HuH-7 (cell line): Measurements from ENCODE around the gene LIN9.
"Not testable (repeated sequence)": the region's sequence is repeated elsewhere in the genome, so short reads cannot be mapped to it uniquely, and the experiment has no call there.

Experiments
- DNase-seq: peaks from one replicate; pipeline ENCODE4 v3.0.0; 2011; ENCODE audit warnings: low spot score

Gene LIN9

DNA sequence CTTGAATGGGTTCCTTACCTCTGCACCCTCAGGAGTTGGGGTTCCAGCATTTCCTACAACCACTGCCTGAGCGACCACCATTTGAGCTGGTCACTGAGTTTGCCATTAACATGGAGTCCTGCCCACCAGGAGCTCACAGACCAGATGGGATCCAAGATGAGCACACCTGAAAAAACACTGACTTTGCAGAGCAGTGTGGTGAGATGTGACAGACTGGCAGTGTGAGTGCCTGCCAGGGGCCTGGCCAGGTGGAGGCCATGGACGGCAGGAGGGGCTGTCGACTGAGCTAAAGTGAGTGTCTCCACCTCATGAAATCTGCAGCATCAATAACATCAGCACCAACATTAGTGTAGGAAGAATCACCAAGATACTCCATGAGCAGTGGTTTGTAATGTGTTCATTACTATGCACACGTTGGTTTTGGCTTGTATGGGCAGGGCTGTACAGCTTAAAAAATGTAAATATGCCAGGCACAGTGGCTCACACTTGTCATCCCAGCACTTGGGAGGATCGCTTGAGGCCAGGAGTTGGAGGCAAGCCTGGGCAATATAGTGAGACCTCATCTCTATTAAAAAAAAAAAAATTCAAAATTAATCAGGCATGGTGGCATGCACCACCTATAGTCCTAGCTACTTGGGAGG, 97.7 kb downstream of the LIN9 start:
- no peak for DNase-seq

DNA sequence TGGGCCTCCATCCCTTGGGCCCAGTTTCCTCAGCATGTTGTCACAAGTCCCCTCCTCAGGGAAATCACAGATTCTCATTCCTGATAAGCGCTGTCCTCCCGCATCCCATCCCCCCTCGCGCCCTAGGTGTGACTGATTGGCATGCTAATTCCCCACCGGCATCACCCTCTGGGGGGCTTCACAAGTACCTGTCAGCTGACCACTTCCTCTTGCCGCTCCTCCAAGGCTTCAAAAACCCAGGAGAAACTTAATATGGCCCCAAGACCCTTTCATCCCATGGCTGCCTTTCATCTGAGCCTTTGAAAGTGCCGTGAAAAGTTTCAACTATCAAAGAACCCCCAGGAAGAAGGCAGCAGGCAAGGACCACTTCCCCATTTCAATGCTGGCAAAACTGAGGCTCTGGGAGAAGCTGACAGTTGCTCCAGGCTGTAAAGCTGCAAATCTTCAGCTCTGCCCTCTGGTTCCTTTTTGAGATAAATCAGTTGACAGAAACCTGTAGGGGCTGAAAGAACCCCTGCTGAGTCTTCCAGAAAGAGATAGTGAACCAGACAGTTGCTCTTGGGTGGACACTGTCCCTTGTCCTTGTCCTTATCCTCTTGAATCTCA, 98.3 kb downstream of the LIN9 start:
- no peak for DNase-seq

DNA sequence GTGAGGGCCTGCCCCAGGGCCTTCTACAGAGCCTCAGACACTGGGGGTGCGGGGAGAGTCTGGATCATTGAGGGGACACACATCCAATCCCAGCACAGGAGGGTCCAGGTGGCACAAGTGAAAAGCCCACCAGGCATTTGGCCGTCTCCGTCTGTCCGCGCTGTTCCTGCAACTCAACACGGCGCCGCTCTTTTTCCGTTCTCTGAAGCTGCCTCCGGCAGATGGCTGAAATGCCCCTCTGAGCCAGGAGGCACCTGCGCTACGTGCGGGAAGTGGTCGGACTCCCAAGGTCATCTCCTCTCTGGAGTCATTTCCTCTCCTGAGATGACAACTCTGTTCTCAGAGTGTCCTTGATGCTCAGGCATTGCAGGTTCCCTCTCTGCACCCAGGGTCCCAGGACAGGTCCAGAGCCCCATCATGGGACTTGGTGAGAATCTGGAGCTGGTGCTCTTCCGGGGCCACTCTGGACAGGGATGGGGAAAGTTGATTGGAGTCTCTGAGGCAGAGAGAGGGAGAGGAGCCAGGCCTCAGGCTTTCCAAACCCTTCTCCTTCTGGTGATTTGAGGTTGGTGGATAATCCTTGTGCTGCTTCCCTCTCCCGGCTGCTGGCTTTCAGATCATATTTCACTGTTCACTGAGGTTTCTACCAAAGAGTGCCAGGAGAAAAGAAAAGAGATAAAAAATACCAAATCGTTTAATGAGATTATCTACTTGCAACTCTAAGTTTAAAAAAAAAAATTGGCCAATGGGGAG, 99.5 kb downstream of the LIN9 start:
- DNase-seq = no peak

- DNase-seq = no peak
These were observed 101.9 kb downstream of the LIN9 start for GRCh38 chr1:226207048-226207447.

DNA sequence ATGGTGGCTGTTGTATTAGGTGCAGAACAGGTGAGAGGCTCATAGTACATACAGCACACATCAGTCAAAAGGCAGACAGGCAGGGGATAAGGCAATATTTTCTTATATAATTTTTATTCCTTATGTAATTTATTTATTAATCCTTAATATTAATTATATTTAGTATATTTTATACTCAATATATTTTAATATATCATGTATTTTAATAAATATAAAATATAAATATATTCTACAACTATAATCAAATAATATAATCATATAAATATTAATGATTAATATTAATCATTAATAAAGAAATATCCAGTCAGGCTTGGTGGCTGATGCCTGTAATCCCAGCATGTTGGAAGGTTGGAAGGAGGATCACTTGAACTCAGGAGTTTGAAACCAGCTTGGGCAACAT, 104.8 kb downstream of the LIN9 start:
- no peak for DNase-seq

- no peak for DNase-seq
These were observed 105.3 kb downstream of the LIN9 start for GRCh38 chr1:226203655-226204054.

DNA sequence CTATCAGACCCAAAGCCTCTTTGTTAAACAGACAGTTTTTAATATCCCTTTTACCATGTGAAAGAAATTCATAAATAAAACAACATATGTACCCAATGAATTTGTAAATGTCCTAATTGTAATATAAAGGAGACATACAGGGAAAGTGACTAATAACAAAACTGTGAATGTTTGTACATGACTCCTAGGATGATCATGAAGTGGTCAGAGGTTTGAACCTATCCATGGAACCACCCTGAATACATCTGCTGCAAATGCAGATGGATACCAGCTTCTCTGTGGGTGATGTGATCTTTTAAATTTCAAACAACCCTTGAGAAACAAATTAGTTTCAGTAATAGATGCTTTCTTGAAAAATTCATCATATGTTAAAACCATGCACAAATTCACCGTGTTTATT, 105.7 kb downstream of the LIN9 start:
- DNase-seq = no peak

- DNase-seq = not testable (repeated sequence)
These were observed 106.3 kb downstream of the LIN9 start for GRCh38 chr1:226202666-226203065.

DNA sequence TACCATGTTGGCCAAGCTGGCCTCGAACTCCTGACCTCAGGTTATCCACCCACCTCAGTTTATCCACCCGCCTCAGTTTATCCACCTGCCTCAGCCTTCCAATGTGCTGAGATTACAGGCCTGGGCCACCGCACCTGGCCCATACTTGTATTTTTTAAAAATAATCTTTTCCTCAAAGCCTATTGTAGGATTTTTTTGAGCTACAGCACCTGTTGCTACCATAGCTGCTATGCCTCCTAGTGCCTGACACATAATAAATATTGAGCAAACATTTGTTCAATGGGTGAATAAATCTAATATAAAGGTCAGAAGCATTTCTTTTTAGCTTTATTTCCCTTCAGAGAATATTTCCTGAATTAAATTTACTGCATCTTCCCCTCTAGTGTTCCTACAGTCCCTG, 106.7 kb downstream of the LIN9 start:
- DNase-seq = no peak

DNA sequence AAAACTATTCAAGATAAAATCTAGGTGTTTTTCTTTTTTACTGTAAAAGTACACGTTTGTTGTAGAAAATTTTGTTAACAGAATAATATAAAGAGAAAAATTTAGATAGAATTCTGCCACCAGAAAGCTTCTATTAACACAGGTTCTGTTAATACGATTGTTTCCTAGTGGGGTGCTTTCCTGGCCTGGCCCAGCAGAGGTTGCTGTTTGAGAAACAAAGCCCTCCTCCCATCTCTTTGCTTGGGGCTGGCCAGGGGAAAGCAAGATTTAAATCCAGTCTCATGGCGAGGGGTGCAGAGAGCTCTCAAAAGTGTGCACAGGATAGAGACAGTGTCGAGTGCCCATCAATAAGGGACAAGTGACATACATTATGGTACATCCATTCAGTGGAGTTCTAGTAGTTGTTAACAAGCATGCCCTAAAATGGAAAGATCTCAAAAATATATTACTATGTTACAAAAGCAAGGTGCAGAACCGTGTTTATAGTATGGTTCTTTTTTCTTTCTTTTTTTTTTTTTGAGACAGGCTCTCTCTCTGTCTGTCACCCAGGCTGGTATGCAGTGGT, 107.9 kb downstream of the LIN9 start:
- peak; percentile 62 for DNase-seq

DNA sequence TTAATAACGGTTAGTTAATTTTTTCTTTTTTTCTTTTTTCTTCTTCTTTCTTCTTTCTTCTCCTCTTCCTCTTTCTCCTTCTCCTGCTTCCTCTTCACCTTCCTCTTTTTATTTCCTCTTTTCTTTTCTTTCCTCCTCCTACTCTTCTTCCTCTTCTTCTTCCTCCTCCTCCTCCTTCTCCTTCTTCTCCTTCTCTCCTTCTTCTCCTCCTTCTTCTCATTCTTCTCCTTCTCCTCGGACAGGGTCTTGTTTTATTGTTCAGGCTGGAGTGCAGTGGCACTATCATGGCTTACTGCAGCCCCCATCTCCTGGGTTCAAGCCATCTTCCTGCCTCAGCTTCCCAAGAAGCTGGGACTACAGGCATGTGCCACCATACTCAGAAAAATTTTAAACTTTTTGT, 109.0 kb downstream of the LIN9 start:
- DNase-seq = no peak

DNA sequence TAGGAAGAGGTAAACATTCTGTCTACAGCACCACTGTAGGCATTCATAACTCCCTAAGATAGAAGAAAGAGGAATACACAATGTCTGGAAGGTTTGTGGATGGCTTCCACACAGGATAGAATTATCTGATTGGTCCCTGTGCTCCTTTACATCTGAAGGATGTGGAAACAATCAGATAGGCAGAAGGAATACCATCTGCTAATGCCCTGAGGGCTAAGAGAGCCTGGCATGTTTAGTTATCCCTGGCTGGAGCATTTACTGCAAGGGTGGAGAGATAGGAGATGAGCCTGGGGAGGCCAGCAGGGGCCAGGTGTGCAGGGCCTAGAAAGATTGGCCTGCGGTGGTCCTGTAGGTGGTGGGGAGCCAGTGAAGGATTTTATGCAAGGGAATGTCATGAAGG, 113.8 kb downstream of the LIN9 start:
- DNase-seq = no peak

GRCh38 chr1:226187380-226187779, 121.6 kb downstream of the LIN9 start:
- no peak for DNase-seq

DNA sequence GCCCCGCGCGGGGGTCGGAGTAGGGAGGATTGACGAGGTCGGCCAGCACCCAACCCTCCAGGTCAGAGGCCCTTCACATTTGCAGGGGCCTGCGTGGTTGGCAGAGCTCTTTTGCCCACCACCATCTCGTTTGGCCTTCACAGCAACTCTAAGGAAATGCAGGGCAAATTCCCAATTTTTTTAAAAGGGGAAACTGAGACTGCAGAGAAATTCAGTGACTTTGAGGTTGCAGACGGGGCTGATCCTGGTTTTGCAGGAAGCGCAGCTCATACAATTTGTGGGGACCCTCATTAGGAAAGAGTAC, 122.0 kb downstream of the LIN9 start:
- DNase-seq = no peak

GRCh38 chr1:226186124-226187018, 122.6 kb downstream of the LIN9 start, which contains the start of gene ACBD3:
TSS of gene ACBD3 (minus strand) at chr1:226186741. CDS start at chr1:226186675, 66 bp downstream.
- DNase-seq = peak; percentile 97

GRCh38 chr1:226185141-226186036, 123.6 kb downstream of the LIN9 start:
- DNase-seq = no peak

DNA sequence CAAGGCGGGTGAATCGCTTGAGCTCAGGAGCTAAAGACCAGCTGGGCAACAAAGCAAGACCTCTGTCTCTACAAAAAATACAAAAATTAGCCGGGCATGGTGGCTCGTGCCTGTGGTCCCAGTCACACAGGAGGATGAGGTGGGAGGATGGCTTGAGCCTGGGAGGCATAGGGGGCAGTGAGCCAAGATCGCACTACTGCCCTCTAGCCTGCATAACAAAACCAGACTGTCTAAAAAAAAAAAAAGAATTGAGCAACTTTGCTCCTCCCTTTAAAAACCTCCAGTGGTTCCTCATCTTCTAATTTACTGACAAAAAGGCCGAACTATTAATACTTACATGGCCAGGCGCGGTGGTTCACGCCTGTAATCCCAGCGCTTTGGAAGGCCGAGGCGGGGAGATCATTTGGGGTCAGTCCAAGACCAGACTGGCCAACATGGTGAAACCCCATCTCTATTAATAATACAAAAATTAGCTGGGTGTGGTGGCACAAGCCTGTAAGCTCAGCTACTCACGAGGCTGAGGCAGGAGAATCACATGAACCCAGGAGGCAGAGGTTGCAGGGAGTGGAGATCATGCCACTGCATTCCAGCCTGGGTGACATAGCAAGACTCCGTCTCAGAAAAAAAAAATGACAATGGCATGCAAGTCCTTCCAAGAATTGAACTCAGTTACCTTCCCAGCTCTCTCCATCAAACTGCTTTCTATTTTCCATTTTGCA, 126.8 kb downstream of the LIN9 start:
- peak; percentile 56 for DNase-seq
